Common myeloid progenitor, CD34-positive (primary cell): Measurements from ENCODE around the gene ZNF317.

Experiments used
- CTCF ChIA-PET: fragments of 350-600 bp; sonication (Branson Sonifier 250); formaldehyde crosslinking; loops from one replicate; lab custom pipeline; 2021; ENCODE audit warnings: antibody characterized with exemption; lab: Charles Lee
- POLR2A ChIA-PET: fragments of 350-600 bp; sonication (Branson Sonifier 250); formaldehyde crosslinking; loops from one replicate; lab custom pipeline; 2021; ENCODE audit warnings: antibody characterized with exemption; lab: Charles Lee
- DNase-seq, 3 donors: peaks; one replicate each; pipeline versions ENCODE4 v3.0.0 to v3.0.0-alpha.2; 2013
- H3K27ac ChIP-seq, 2 experiments: 1 replicate in 1 of 2; 2 replicates in 1 of 2; pipeline ENCODE4 v1.7.0; 2013; ENCODE audit warnings: inconsistent platforms in 2 of 2, low read length in 2 of 2, mild to moderate bottlenecking in 2 of 2, low read depth in 1 of 2, moderate library complexity in 1 of 2; ENCODE audit not compliant: severe bottlenecking in 2 of 2, insufficient read depth in 1 of 2, poor library complexity in 1 of 2
- H3K27me3 ChIP-seq, 5 experiments: replicated peaks in 2 of 5; 1 replicate in 3 of 5; 2 replicates in 2 of 5; pipeline versions ENCODE4 v1.6.1 to v1.7.0; 2013; ENCODE audit warnings: low read length in 4 of 5, mild to moderate bottlenecking in 2 of 5, moderate library complexity in 2 of 5, inconsistent platforms in 1 of 5; ENCODE audit not compliant: insufficient read depth in 5 of 5, control insufficient read depth in 4 of 5
- H3K36me3 ChIP-seq, 4 experiments: 1 replicate in 2 of 4; 2 replicates in 2 of 4; pipeline versions ENCODE4 v1.6.1 to v1.7.0; 2013; ENCODE audit warnings: low read length in 3 of 4, control low read depth in 1 of 4, mild to moderate bottlenecking in 1 of 4; ENCODE audit not compliant: control insufficient read depth in 4 of 4, insufficient read depth in 4 of 4
- H3K4me1 ChIP-seq, 4 experiments: 1 replicate in 3 of 4; 2 replicates in 1 of 4; pipeline versions ENCODE4 v1.6.1 to v1.7.1; 2013; ENCODE audit warnings: low read length in 3 of 4, mild to moderate bottlenecking in 3 of 4, control low read depth in 1 of 4, inconsistent platforms in 1 of 4, moderate library complexity in 1 of 4; ENCODE audit not compliant: control insufficient read depth in 4 of 4, insufficient read depth in 4 of 4; ENCODE audit errors: control extremely low read depth in 1 of 4
- H3K4me3 ChIP-seq, 7 experiments: 1 replicate in 4 of 7; 2 replicates in 3 of 7; pipeline versions ENCODE4 v1.5.1 to v1.7.0; 2013; ENCODE audit warnings: mild to moderate bottlenecking in 7 of 7, low read length in 6 of 7, moderate library complexity in 6 of 7, inconsistent platforms in 2 of 7, low read depth in 2 of 7, control low read depth in 1 of 7; ENCODE audit not compliant: insufficient read depth in 4 of 7, control insufficient read depth in 1 of 7; ENCODE audit errors: extremely low read depth in 1 of 7
- H3K9me3 ChIP-seq, 5 experiments: 1 replicate in 4 of 5; 2 replicates in 1 of 5; pipeline versions ENCODE4 v1.6.1 to v1.7.1; 2013; ENCODE audit warnings: low read length in 4 of 5, mild to moderate bottlenecking in 2 of 5, inconsistent platforms in 1 of 5, low read depth in 1 of 5, moderate library complexity in 1 of 5; ENCODE audit not compliant: control insufficient read depth in 4 of 5, insufficient read depth in 2 of 5; ENCODE audit errors: control extremely low read depth in 1 of 5
- WGBS: methylation state at CpG from one replicate; pipeline ENCODE4 v1.1.5; 2013; ENCODE audit not compliant: insufficient coverage; 5-methylcytosine and 5-hydroxymethylcytosine counted together

The ZNF317 gene

DNA sequence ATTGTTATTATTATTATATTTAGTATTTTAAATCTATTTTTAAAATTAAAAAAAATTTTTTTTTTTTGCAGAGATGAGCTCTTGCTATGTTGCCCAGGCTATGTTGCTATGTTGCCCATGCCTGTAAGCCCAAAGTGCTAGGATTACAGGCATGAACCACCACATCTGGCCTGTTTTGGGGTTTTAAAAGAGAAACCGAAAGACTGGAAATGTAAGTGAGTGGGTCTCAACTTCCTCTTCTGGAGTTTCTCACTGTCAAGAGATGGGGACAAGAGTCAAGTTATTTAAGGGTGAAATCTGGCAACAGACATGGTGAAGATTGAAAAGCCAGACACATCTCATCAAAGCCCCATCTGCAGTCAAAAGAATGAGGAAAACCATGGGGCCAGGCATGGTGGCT lies 9.2 kb upstream of the ZNF317 start:
- Histone ChIP-seq H3K36me3 (no peaks in the 10 kb centered on the region), H3K9me3 (no peaks in the 10 kb centered on the region), H3K27ac (no peak overlapping the region), H3K27me3 (peaks cover 0 to 5% (median 0%) of the 10 kb centered on the region in 5 experiments), H3K4me1 (peaks cover 0 to 5% (median 3%) of the 10 kb centered on the region in 4 experiments), H3K4me3 (no peak overlapping the region)
- ChIA-PET POLR2A (no interaction called here), CTCF (no interaction called here)
- 9% methylated on average over 1 of the region's 1 CpG for WGBS
- peak; percentile 56 to 91 (median 87) for DNase-seq

- H3K9me3 ChIP-seq: no peaks in the 10 kb centered on the region
Measured at GRCh38 chr19:9132422-9132821, 7.8 kb upstream of the ZNF317 start.

DNA sequence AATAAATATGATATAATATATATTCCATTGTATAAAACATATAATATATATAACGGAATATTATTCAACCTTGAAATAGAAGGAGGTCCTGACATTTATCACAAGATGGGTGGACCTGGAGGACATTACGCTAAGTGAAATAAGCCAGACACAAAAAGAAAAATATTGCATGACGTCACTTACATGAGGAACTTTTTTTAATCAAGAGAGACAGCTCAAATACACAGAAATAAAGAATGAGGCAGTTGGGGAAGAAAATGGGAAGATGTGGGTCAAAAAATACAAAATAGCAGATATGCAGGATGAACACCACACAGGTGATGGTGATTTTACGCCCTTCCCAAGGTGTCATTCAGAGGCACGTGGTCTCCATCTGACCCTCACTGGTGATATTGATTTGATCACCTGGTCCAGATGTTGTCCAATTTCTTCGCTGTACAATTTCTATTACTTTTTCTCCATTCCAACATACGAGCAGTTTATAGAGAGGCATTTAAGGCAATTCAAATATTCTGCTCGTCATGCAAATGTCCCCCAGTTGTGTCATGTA lies 513 bp upstream of the ZNF317 start:
- peak overlapping the region; percentile 86 to 97 for H3K27ac ChIP-seq
- H3K4me1 ChIP-seq: peaks cover 9 to 17% (median 11%) of the 10 kb centered on the region in 4 experiments
- no peaks in the 10 kb centered on the region for H3K27me3 ChIP-seq
- DNase-seq: peak in 1 of 3 donors; percentile 34
- peaks cover 0 to 21% (median 5%) of the 10 kb centered on the region in 4 experiments for H3K36me3 ChIP-seq
- ChIA-PET CTCF (no interaction called here), POLR2A (no interaction called here)
- 34% methylated on average over 3 of the region's 8 CpGs for WGBS
- peaks cover 1 to 14% (median 7%) of the 10 kb centered on the region in 5 experiments for H3K9me3 ChIP-seq
- H3K4me3 ChIP-seq: peak overlapping the region in 6 of 7 experiments; percentile 87 to 100 (median 95)

More at GRCh38 chr19:9132422-9132821, 7.8 kb upstream of the ZNF317 start:
- WGBS: 88% methylated on average over 4 of the region's 5 CpGs
- Histone ChIP-seq H3K36me3 (no peaks in the 10 kb centered on the region), H3K4me3 (no peak overlapping the region), H3K27ac (no peak overlapping the region), H3K27me3 (no peaks in the 10 kb centered on the region), H3K4me1 (peaks cover 0 to 5% (median 3%) of the 10 kb centered on the region in 4 experiments)
- DNase-seq: no peak
- POLR2A ChIA-PET: interaction anchor here (0.6 kb wide), 1 partner anchor 176 kb away, joined by 3 read pairs; no protein-coding TSS in a partner anchor
- CTCF ChIA-PET: interaction anchor here (0.8 kb wide), 1 partner anchor 788 kb away, joined by 5 read pairs; no protein-coding TSS in a partner anchor

DNA sequence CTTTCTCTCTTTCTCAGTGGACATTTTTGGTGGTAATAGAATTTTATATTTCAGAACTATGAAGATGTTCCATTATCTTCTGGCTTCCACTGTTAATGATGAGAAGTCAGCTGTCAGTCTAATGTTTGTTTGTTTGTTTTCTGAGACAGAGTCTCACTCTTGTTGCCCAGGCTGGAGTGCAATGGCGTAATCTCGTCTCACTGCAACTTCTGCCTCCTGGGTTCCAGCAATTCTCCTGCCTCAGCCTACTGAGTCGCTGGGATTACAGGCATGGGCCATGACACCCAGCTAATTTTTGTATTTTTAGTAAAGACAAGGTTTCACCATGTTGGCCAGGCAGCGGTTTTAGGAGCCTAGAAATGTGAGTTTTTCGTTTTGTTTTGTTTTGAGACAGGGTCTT lies 4.7 kb downstream of the ZNF317 start:
- POLR2A ChIA-PET: no interaction called here
- Histone ChIP-seq H3K4me1 (peaks cover 5 to 13% (median 7%) of the 10 kb centered on the region in 4 experiments), H3K27me3 (no peaks in the 10 kb centered on the region), H3K9me3 (peaks cover 11 to 52% (median 34%) of the 10 kb centered on the region in 5 experiments), H3K4me3 (no peak overlapping the region), H3K36me3 (peaks cover 6 to 55% (median 36%) of the 10 kb centered on the region in 4 experiments), H3K27ac (no peak overlapping the region)
- WGBS: 96% methylated on average over 5 of the region's 5 CpGs
- peak; percentile 11 to 60 (median 48) for DNase-seq
- CTCF ChIA-PET: interaction anchor here (0.5 kb wide), 1 partner anchor 643 kb away, joined by 3 read pairs; no protein-coding TSS in a partner anchor

DNA sequence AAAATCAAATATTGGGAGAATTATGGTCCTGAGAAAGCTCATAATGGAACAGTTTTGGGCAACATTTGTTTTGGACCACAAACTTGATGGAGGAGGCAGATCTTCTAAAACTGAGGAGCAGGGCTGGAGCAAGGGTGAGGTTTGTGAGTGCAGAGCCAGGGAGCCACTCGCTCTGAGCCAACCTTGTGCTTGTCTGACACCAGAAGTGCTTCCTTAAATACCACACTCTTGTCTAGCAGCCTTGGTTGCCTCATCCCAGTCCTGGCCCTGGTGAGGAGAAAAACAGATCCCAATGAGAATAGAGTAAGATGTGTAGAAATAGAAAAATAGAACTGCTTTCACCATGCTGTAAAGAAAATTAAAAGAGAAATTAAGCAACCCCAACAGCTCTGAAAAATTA lies 6.7 kb downstream of the ZNF317 start:
- Histone ChIP-seq H3K27me3 (no peaks in the 10 kb centered on the region), H3K36me3 (peaks cover 6 to 70% (median 42%) of the 10 kb centered on the region in 4 experiments), H3K9me3 (peaks cover 11 to 69% (median 45%) of the 10 kb centered on the region in 5 experiments), H3K4me1 (no peaks in the 10 kb centered on the region), H3K4me3 (peak overlapping the region in 1 of 7 experiments; percentile 24), H3K27ac (no peak overlapping the region)
- ChIA-PET CTCF (no interaction called here), POLR2A (no interaction called here)
- no CpG with 5 or more reads among the region's 1 CpG for WGBS
- DNase-seq: no peak

- H3K36me3 ChIP-seq: peaks cover 9 to 71% (median 46%) of the 10 kb centered on the region in 4 experiments
- ChIA-PET POLR2A (no interaction called here), CTCF (no interaction called here)
- 98% methylated on average over 3 of the region's 3 CpGs for WGBS
- no peaks in the 10 kb centered on the region for H3K4me1 ChIP-seq
- H3K27me3 ChIP-seq: no peaks in the 10 kb centered on the region
- H3K9me3 ChIP-seq: peaks cover 9 to 78% (median 58%) of the 10 kb centered on the region in 5 experiments
- DNase-seq: no peak
- H3K27ac ChIP-seq: no peak overlapping the region
- H3K4me3 ChIP-seq: no peak overlapping the region
Measured at GRCh38 chr19:9148697-9149096, 8.5 kb downstream of the ZNF317 start.

GRCh38 chr19:9149997-9150396 lies 9.8 kb downstream of the ZNF317 start:
- Histone ChIP-seq H3K36me3 (peaks cover 9 to 73% (median 52%) of the 10 kb centered on the region in 4 experiments), H3K27ac (no peak overlapping the region), H3K27me3 (no peaks in the 10 kb centered on the region), H3K4me3 (no peak overlapping the region), H3K4me1 (no peaks in the 10 kb centered on the region), H3K9me3 (peaks cover 10 to 78% (median 56%) of the 10 kb centered on the region in 5 experiments)
- ChIA-PET POLR2A (no interaction called here), CTCF (no interaction called here)
- 98% methylated on average over 4 of the region's 4 CpGs for WGBS
- DNase-seq: no peak
